ENCODE results near the gene NAA20.
A peak's percentile ranks its signal among the peaks of the same experiment; 100 is the strongest.

NAA20 gene, protein sequence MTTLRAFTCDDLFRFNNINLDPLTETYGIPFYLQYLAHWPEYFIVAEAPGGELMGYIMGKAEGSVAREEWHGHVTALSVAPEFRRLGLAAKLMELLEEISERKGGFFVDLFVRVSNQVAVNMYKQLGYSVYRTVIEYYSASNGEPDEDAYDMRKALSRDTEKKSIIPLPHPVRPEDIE

DNA sequence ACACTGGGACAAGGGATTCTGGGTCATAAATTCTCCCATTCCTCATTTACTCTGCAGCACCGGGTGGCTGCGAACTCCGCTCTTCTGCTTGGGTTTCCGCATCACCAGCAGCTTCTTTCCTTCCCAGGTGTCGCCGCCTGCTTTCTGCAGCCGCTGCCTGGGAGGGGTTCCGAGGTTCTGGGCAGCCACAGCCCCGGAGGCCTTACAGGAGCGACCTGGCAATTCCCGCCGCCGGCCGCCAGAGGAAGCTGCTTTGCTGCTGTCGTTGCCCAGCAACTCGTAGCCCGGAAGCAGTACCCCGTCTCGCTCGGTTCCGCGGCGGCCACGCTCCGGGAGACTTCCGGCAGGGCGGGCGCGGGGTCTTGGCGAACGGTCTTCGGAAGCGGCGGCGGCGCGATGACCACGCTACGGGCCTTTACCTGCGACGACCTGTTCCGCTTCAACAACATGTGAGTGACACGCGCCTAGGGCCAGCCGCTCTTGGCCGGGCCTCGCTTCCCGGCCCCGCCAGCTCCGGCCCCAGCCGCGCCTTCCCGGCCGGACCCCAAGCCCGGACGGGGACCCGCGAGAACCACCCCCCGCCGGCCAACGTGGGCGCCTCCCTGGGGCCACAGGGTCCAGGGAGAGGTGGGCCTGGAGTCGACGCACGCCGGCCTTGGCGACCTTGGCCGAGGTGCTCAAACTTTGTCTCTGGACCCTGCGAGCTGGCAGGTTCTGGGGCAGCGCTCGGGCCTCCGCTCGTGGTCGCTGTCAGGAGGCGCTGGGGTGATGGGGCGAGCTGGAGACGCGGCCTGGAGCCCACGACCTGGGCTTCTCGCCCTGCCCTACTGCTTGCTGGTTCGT lies at the start of gene NAA20:
Gene NAA20, plus strand, starts transcription at position 362 of the 843 bp plus-strand sequence. Its CDS starts 35 bp downstream, at position 397.
- peak; percentile 83 for DNase-seq (ENCODE audit: low read depth)

DNA sequence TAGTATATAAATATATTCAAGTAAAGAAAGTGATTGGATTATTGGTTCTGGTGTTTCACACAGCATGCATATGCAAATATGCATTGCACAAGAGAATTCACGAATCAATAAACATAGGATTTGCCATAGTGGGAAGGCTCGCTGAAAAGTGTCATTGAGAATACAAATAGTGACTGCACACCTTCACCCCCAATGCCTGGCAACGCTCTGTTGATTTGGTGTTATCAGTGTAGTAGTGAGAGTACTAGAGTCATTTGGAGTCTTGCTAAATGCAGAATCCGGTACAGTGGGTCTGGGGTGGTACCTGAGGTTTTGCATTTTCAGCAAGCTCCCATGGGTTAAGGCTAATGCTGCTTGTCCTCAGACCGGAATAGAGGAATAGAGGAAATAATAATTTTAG lies 49.7 kb upstream of the NAA20 start:
- DNase-seq (ENCODE audit: low read depth) = no peak

DNA sequence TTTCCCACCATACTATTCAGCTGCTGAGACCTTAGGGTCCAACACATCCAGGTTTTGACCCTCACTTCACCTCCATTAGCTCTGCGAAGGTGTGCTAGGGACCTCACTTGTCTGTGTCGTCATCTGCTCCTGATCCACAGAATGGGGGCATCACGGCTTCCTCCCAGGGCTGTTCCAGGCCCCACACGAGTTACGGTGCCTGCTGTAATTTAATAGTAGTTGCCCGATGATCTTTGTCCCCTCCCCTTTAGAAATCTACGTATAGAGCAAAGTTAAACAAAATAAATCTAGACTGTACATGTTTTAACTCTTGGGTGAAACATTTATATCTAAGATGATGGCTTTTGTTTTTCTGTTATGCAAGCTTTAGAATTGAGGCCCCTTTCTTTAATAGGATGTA lies 49.1 kb upstream of the NAA20 start:
- DNase-seq (ENCODE audit: low read depth) = no peak

DNA sequence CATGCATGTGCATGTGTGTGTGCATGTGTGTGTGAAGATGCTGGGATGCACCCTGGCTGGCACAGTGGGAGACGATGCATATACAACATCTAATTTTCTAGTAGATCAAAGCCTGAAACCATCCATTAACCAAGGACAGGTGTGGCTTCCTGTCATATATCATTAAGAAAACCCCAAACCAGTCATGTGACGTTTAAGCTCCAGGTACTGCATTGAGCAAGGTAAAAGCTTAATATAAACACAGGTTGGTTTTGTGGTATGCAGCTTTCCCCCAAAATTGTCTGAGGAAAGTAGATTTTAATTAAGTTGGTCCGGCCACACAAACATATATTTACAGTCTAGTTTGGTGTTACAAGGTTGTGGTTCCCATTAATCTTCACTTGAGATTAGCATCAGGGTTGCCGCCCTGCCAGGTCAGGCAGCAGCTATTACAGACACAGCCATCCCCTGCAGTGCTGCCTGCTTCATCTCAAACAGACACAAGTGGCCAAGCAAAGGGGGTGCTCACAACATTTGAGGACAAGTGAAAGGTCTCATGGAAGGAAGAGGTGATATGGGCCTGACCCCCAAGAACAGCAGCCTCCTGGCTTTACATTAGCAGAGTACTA lies 48.6 kb upstream of the NAA20 start:
- no peak for DNase-seq (ENCODE audit: low read depth)

DNA sequence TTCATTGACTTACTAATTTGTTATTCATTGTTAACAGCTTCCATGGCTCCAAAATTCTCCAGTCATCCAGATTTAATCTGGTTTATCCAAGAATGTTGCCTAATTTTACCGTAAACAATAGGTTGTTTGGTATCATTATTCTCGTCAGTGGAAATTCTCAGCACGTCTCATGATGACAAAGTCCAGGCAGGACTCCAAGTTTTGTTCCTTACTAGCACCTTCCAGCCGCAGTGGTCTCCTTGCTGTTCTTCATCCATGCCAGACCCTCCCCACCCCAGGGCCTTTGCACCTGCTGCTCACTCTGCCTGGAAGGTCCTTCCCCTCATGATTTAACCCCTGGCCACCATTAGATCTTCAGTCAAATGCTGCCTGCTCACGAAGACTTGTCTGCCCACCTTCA lies 48.1 kb upstream of the NAA20 start:
- no peak for DNase-seq (ENCODE audit: low read depth)

DNA sequence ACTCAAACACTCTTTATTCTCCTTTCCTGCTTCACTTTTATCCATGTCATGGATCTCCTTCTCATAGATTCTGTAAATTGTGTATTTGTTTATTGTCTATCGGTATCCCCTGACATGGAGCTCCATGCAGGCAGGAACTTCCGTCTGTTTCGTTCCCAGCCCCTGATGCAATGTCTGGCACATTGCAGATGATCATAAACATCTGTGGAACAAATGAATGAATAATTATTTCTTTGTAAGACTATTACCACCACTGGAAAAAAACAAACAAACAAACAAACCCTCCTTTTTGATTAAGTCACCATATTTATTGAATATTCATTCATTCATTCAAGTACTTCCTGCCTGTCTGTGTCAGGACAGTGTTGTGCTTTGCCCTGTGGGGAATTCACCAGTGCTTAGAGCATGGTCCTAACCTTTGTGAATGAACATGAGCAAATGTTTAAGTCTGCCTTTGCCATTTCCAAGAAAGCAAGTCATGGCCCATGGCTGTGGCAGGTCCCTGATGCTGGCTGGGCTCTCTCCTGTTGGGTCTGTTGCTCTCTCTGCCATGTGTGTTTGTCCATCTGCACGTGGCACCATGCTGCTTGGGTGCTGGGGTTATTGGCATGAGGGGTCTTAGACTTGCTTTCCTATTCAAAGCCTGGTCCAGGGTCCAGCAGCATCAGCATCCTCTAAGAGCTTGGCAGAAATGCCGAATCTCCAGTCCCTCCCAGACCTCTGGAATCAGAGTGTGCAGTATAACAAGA lies 47.5 kb upstream of the NAA20 start:
- no peak for DNase-seq (ENCODE audit: low read depth)

DNA sequence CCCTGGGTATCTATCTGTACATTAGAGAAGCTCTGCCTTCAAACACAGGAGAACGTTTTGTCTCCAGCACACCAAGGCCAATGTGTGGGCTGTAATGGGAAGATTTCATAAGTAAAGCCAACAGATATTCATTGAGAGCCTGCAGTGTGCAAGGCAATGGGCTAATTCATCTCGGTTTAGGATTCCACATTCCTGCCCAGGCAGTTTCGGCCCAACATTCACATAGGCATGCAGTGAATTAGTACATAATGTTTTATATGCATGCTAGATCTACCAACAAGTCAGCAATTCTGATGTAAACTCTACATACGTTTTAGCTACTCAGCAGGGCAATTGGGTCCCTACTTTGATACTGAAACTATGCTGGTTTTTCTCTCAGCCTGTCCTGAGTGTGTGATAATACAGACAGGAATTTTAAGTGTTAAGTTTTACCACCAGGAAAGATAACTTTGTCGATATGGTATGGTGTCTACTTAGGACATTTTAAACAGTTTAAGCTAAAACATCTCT lies 46.9 kb upstream of the NAA20 start:
- DNase-seq (ENCODE audit: low read depth) = no peak

DNA sequence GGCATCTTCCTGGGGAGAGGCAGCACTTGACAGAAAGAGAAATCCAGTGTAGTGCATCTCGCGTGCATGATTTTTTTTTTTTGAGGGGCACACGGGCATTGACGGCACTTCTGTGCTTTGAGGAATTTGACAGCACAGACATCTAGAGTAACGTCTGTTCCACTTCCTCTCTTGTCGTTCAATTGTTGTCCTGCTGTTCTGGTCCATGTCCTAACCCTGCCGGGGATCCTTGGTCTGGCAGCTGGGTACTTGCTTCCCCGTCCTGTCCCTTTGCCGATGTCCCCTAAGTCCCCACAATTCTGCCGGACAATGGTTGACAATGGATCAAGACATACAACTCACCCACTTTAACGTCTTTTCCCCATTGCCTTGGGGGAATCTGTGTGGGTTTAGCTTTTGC lies 46.0 kb upstream of the NAA20 start:
- DNase-seq (ENCODE audit: low read depth) = no peak

DNA sequence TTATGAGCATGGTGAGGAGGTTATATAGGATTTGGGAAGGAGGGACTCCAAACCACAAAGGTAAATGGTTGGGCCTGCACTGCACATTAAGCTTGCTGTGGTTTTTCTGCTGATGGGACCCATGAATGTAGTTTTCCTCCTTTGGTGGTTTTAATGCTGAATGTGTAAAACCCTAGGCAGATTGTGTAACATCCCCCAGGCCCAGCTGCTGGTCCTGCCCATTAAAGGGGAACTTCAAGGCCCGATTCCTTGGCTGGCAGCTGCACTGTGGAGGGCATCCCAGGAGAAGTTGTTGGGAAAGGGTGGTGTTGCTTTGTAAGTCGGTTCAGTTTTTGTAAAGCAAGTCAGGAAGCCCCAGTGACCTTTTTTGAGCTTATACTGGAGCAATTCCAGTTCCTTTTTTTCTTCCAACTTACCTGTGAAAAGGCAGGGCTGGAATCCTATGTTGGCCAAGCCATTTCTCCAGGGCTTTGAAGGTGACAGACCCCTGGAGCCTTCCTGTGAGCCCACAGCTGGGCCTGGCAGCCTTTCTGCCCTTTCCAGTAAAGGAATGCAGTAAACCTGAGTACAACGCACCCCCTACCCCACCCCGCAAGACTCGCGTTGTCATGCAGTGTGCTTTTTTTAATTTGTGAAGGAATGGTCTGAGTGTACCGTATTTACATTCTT lies 43.1 kb upstream of the NAA20 start:
- no peak for DNase-seq (ENCODE audit: low read depth)

DNA sequence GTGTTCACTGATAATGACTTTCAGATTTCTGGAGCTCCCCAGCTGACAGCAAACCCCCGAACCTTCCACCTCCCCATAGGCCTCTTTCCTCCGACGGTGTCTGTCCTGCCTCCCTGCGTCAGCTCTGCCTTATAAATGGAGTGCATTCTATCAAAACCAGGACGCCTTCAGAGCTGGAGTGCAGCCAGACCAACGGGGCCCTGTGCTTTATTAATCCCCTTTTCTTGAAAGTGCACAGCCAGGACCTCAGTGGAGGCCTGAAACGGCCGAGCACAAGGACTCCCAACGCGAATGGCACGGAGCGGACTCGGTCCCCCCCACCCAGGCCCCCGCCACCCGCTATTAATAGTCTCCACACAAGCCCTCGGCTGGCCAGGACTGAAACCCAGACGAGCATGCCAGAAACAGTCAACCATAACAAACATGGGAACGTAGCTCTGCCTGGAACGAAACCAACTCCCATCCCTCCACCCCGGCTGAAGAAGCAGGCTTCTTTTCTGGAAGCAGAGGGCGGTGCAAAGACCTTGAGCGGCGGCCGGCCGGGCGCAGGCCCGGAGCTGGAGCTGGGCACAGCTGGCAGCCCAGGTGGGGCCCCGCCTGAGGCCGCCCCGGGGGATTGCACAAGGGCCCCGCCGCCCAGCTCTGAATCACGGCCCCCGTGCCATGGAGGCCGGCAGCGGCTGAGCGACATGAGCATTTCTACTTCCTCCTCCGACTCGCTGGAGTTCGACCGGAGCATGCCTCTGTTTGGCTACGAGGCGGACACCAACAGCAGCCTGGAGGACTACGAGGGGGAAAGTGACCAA lies 42.3 kb upstream of the NAA20 start:
- no peak for DNase-seq (ENCODE audit: low read depth)

DNA sequence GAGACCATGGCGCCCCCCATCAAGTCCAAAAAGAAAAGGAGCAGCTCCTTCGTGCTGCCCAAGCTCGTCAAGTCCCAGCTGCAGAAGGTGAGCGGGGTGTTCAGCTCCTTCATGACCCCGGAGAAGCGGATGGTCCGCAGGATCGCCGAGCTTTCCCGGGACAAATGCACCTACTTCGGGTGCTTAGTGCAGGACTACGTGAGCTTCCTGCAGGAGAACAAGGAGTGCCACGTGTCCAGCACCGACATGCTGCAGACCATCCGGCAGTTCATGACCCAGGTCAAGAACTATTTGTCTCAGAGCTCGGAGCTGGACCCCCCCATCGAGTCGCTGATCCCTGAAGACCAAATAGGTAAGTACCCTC lies 41.7 kb upstream of the NAA20 start:
- DNase-seq (ENCODE audit: low read depth) = no peak

DNA sequence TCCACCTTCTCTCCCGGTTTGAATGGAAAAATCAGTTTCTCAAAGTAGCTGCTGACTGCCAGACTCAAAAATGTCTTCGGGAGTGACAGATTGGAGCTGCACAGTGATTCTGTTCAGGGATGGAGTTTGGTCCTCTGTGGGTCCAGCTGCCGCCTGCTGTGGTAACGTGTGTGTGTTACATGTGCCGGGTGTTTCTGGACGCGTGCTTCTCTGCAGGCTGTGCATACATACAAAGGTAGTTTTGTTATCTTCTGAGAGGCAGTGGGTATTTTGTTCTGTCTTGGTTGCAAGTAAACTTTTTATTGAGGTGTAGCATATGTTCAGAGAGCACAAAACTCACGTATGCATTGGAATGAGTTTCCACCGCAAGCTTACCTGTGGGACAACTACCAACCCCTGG lies 41.3 kb upstream of the NAA20 start:
- no peak for DNase-seq (ENCODE audit: low read depth)

DNA sequence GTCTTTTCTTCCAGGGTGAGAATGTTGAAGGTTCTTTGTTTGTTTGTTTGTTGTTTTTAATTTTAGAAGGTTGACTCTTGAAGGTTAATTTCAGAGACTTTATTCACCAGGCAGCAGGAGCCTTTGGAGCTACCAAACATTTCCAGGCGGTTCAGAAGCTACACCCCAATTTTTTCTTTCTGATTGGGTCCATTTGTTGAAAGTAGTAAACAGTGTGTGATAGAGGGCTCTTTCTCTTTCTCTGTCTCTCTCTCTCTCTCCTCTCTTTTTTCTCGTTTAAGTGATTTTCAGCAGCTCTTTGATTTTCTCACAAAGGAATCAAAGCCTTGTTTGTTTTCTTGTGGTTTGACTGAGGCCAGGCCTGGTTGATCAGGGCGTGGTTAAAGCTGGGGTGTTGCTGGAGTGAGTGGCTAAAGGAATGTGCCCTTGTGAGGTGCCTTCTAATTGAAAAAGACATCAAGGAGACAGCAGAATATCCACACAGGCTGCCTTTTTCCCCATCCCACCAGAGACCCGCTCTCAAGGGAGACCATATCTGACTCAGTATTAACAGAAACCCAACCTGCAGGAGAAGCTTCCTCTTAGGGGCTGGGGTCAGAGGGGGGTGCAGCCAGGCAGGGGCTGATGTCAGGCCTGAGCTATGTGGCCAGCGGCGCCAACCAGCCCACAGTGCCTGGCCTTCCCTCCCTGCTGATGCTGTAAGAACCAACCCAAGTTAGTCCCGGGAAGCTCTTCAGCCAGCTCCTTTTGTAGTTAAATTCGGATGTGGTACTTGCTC lies 40.4 kb upstream of the NAA20 start:
- DNase-seq (ENCODE audit: low read depth) = no peak

DNA sequence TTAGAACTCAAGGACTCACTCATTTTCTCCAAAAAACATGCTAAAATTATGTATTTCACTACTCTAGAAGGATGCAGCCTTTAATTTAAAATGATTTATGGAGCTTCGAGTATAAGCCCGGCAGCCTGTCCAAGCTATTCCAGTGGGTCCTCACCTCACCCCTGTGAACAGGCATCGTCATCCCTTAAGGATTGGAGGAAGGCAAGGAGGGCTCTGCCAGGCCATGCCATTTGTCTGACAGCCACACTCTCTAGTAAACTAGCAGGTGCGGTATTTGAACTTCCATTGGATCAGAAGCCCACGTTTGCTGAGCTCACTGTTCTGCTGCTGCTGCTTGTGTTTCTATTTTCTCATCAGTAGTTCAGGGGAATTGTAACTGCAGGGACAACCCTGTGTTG lies 39.8 kb upstream of the NAA20 start:
- no peak for DNase-seq (ENCODE audit: low read depth)

DNA sequence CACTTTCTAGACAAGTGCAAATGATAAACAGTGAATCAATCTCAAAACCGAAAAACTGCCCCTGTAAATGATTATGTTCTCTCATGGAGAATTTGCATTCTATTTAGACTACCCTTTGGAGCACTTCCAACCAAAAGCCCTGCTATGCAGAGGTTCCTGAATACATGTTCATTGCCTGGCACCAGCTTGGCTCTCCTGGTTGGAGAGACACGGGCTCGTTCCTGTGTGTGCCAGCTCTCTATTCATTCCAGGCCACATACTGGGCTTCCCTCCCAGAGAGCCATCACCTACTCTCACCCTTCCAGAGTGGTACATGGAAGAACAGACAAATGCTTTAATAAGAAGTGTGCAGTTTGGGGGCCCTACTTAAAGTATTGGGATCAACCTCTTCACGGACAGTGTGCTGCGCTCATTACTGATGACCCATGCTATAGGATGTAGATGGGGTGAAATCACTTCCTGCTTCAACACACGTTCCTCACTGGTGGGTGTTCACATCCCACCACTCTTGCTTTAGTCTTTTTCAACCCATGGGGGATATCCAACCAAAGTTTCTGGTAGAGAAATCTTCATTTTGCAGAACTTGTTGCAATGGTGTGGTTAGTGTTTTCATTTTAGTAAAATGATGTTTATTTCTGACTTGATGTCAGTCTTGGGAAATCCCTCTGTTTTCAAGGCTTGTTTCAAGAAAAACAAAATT lies 38.5 kb upstream of the NAA20 start:
- no peak for DNase-seq (ENCODE audit: low read depth)

DNA sequence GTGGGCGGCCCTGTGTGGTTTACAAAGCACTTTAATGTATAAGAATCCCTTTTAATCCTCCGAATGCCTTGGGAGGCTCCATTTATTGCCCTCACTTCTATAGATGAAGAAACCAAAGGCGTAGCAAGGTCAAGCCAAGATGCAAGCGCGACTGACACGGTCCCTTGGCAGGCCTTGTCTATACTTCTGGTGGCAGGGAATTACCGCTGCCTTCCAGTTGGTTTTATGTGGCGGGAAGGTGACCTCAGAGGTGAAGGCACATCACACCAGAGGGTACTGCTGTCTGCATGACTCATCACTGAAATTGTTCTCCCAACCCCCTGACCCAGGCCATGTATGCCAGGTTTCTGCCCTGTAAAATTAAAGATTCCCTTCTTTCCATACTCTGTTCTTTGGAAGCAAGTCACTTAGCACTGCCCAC lies 36.1 kb upstream of the NAA20 start:
- DNase-seq (ENCODE audit: low read depth) = no peak

DNA sequence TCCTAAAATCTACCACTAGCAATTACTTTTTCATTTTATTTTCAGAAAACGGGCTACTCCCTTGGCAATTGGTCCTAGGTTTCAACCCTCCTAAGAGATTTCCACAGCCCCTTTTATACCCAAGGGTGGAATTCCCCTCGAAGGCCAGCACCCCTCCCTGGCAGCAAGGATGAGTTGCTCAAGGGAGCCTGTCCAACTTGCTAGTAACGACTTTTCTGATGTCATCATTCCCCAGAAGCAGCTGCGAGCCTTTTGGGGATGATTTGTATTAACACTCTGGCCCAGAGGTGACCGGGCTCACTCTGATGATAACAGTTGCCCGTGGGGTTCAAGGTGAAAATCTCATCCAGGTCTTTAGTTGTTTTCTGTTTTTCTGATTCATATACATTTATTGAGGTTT lies 30.7 kb upstream of the NAA20 start:
- no peak for DNase-seq (ENCODE audit: low read depth)

DNA sequence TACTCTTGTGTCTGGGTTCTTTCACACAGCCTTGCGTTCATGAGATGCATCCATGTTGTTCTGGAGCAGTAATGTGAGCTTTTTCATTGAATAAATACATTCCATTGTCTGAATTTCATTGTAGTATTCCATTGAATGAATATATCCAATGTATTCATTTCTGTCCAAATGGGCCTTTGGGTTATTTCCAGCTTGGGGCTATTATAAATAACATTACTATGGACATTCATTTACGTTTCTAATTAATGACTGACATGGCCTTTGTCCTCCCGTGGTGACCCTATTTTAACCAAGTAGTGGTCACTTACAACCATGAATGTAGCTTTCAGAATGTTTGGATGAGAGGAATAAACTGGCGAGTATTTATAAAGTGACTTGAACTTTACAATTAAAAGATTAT lies 30.1 kb upstream of the NAA20 start:
- DNase-seq (ENCODE audit: low read depth) = no peak

DNA sequence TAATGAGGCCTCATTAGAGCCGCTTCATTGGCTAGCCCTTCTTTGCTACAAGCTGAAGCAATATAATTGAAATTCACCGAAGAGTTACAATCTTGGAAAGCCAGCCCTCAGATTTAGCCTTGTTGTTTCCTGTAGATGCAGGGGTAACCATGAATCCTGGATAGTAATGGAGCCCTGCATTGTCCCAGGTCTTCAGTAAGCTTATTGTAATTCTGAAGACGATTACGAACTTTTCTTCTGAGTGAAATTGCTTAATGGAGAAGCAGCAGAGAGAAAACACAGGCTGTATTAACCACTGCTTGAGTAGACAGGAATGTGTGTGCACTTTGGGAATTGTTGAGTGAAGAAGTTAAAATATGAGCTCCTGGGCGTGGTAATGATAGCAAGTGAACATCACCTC lies 26.3 kb upstream of the NAA20 start:
- DNase-seq (ENCODE audit: low read depth) = no peak

DNA sequence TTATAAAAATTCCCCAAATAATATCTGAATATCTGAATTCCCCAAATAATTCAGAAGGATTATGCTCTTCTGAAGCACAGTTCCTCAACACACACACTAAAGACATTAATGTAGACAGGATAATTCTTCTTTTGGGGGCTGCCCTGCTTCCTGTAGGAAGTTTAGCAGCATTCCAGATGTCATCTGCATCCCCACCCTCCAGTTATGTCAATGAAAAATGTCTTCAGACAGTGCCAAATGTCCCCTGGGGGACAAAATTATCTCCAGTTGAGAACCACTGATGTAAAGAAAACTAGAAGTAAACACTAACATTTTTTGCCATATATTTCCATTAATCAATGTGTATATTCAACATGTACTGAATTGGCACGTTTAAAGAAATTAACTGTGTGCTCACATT lies 25.9 kb upstream of the NAA20 start:
- no peak for DNase-seq (ENCODE audit: low read depth)
